ENCODE results near the gene CSRNP2. TPM values are rescaled to one million over a fixed set of nuclear protein-coding genes. Genes with fewer than 3 reads are reported as not detected.

CSRNP2 gene
- total and polyA plus RNA-seq, 2 of the 13 experiments (the other 11 are each of a cell fraction or from before 2014, with no cell fraction given), result 4.8 to 7.3 TPM

GRCh38 chr12:51083126-51083833 lies at the start of gene CSRNP2 (continued):
- TF ChIP-seq, protein P1, sequence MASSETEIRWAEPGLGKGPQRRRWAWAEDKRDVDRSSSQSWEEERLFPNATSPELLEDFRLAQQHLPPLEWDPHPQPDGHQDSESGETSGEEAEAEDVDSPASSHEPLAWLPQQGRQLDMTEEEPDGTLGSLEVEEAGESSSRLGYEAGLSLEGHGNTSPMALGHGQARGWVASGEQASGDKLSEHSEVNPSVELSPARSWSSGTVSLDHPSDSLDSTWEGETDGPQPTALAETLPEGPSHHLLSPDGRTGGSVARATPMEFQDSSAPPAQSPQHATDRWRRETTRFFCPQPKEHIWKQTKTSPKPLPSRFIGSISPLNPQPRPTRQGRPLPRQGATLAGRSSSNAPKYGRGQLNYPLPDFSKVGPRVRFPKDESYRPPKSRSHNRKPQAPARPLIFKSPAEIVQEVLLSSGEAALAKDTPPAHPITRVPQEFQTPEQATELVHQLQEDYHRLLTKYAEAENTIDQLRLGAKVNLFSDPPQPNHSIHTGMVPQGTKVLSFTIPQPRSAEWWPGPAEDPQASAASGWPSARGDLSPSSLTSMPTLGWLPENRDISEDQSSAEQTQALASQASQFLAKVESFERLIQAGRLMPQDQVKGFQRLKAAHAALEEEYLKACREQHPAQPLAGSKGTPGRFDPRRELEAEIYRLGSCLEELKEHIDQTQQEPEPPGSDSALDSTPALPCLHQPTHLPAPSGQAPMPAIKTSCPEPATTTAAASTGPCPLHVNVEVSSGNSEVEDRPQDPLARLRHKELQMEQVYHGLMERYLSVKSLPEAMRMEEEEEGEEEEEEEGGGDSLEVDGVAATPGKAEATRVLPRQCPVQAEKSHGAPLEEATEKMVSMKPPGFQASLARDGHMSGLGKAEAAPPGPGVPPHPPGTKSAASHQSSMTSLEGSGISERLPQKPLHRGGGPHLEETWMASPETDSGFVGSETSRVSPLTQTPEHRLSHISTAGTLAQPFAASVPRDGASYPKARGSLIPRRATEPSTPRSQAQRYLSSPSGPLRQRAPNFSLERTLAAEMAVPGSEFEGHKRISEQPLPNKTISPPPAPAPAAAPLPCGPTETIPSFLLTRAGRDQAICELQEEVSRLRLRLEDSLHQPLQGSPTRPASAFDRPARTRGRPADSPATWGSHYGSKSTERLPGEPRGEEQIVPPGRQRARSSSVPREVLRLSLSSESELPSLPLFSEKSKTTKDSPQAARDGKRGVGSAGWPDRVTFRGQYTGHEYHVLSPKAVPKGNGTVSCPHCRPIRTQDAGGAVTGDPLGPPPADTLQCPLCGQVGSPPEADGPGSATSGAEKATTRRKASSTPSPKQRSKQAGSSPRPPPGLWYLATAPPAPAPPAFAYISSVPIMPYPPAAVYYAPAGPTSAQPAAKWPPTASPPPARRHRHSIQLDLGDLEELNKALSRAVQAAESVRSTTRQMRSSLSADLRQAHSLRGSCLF (CRISPR knock-in tag; IDR thresholded peaks at IDR 0.05; ENCODE audit: borderline replicate concordance), result no peak
- no peak for TF ChIP-seq THAP7 (CRISPR knock-in tag; IDR thresholded peaks at IDR 0.05)
- peak; percentile 35; the same call in 1 of the 2 replicates for TF ChIP-seq MAZ (IDR thresholded peaks at IDR 0.05; ENCODE audit: borderline replicate concordance, low read depth, low read length)
- peak; percentile 93 for TF ChIP-seq MAZ (CRISPR knock-in tag; IDR thresholded peaks at IDR 0.05; ENCODE audit: low read depth)
- TF ChIP-seq IKZF1 (IDR thresholded peaks at IDR 0.05), result no peak
- TF ChIP-seq ZNF772 (CRISPR knock-in tag; IDR thresholded peaks at IDR 0.05), result peak; percentile 89
- TF ChIP-seq, protein P2, sequence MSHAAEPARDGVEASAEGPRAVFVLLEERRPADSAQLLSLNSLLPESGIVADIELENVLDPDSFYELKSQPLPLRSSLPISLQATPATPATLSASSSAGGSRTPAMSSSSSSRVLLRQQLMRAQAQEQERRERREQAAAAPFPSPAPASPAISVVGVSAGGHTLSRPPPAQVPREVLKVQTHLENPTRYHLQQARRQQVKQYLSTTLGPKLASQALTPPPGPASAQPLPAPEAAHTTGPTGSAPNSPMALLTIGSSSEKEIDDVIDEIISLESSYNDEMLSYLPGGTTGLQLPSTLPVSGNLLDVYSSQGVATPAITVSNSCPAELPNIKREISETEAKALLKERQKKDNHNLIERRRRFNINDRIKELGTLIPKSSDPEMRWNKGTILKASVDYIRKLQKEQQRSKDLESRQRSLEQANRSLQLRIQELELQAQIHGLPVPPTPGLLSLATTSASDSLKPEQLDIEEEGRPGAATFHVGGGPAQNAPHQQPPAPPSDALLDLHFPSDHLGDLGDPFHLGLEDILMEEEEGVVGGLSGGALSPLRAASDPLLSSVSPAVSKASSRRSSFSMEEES (CRISPR knock-in tag; IDR thresholded peaks at IDR 0.05), result no peak
- peak; percentile 67; the same call in 1 of the 2 replicates for TF ChIP-seq DNMT3B (CRISPR knock-in tag; conservative IDR thresholded peaks at IDR 0.05)
- 0 out of 2 replicates have a peak, but pooled peaks have one; percentile 72 for TF ChIP-seq ZBTB42 (CRISPR knock-in tag; IDR thresholded peaks at IDR 0.05)
- no peak for TF ChIP-seq ZNF510 (CRISPR knock-in tag; IDR thresholded peaks at IDR 0.05; ENCODE audit: low read depth)
- 0 out of 2 replicates have a peak, but pooled peaks have one; percentile 54 for TF ChIP-seq ZMAT3 (CRISPR knock-in tag; conservative IDR thresholded peaks at IDR 0.05)
- no peak for TF ChIP-seq ZSCAN20 (CRISPR knock-in tag; IDR thresholded peaks at IDR 0.05; ENCODE audit: borderline replicate concordance)
- peak; percentile 52 for TF ChIP-seq PRDM15 (CRISPR knock-in tag; IDR thresholded peaks at IDR 0.05)
- TF ChIP-seq ARHGAP35 (CRISPR knock-in tag; IDR thresholded peaks at IDR 0.05; ENCODE audit: borderline replicate concordance), result peak; percentile 87
- TF ChIP-seq RFXAP (CRISPR knock-in tag; IDR thresholded peaks at IDR 0.05; ENCODE audit: borderline replicate concordance), result peak; percentile 85; the same call in 1 of the 2 replicates
- no peak for TF ChIP-seq ZNF382 (CRISPR knock-in tag; IDR thresholded peaks at IDR 0.05; ENCODE audit: borderline replicate concordance)
- TF ChIP-seq MTA3 (CRISPR knock-in tag; IDR thresholded peaks at IDR 0.05), result no peak
- peak; percentile 96 for TF ChIP-seq KLF6 (CRISPR knock-in tag; IDR thresholded peaks at IDR 0.05)
- no peak for TF ChIP-seq NFE2L1 (CRISPR knock-in tag; IDR thresholded peaks at IDR 0.05; ENCODE audit: borderline replicate concordance)

All from HepG2 (cell line).